ENCODE results near the gene GPATCH2. TPM values are rescaled to one million over a fixed set of nuclear protein-coding genes. Genes with fewer than 3 reads are reported as not detected.
"Not testable (repeated sequence)": the region's sequence is repeated elsewhere in the genome, so short reads cannot be mapped to it uniquely, and the experiment has no call there.

The GPATCH2 gene
- total RNA-seq, 2 experiments from 2014 or later, result 7.5 to 8.5 TPM

GRCh38 chr1:217614200-217614712 lies 16.6 kb downstream of the GPATCH2 start:
- Mint-ChIP-seq H3K36me3 (peaks cover 30% of the 10 kb centered on the region), H3K9me3 (no peaks in the 10 kb centered on the region), H3K27me3 (no peaks in the 10 kb centered on the region), H3K27ac (no peak overlapping the region), H3K4me3 (no peak overlapping the region), H3K4me1 (peaks cover 8% of the 10 kb centered on the region)
- DNase-seq, result no peak

GRCh38 chr1:217605390-217605789 lies 25.5 kb downstream of the GPATCH2 start:
- Mint-ChIP-seq H3K4me1 (no peaks in the 10 kb centered on the region), H3K4me3 (no peak overlapping the region), H3K9me3 (no peaks in the 10 kb centered on the region), H3K27me3 (no peaks in the 10 kb centered on the region), H3K36me3 (peaks cover 24% of the 10 kb centered on the region), H3K27ac (no peak overlapping the region)
- no peak for DNase-seq

- Mint-ChIP-seq H3K9me3 (no peaks in the 10 kb centered on the region), H3K27me3 (no peaks in the 10 kb centered on the region), H3K4me1 (no peaks in the 10 kb centered on the region), H3K36me3 (peaks cover 19% of the 10 kb centered on the region), H3K27ac (no peak overlapping the region), H3K4me3 (no peak overlapping the region)
- DNase-seq, result no peak
Observed at GRCh38 chr1:217602380-217602779, 28.5 kb downstream of the GPATCH2 start.

GRCh38 chr1:217599154-217599553 lies 31.7 kb downstream of the GPATCH2 start:
- Mint-ChIP-seq H3K4me1 (no peaks in the 10 kb centered on the region), H3K9me3 (no peaks in the 10 kb centered on the region), H3K4me3 (no peak overlapping the region), H3K27ac (no peak overlapping the region), H3K36me3 (peaks cover 16% of the 10 kb centered on the region), H3K27me3 (no peaks in the 10 kb centered on the region)
- no peak for DNase-seq

GRCh38 chr1:217590598-217590997 lies 40.3 kb downstream of the GPATCH2 start:
- H3K4me3 Mint-ChIP-seq, result no peak overlapping the region
- H3K9me3 Mint-ChIP-seq, result no peaks in the 10 kb centered on the region
- H3K4me1 Mint-ChIP-seq, result no peaks in the 10 kb centered on the region
- H3K27me3 Mint-ChIP-seq, result no peaks in the 10 kb centered on the region
- no peak for DNase-seq
- H3K27ac Mint-ChIP-seq, result no peak overlapping the region
- peaks cover 9% of the 10 kb centered on the region for H3K36me3 Mint-ChIP-seq

GRCh38 chr1:217586586-217586985 lies 44.3 kb downstream of the GPATCH2 start:
- Mint-ChIP-seq H3K27me3 (no peaks in the 10 kb centered on the region), H3K4me1 (no peaks in the 10 kb centered on the region), H3K27ac (no peak overlapping the region), H3K36me3 (peaks cover 11% of the 10 kb centered on the region), H3K9me3 (no peaks in the 10 kb centered on the region), H3K4me3 (no peak overlapping the region)
- no peak for DNase-seq

GRCh38 chr1:217585577-217585976 lies 45.3 kb downstream of the GPATCH2 start:
- no peaks in the 10 kb centered on the region for H3K27me3 Mint-ChIP-seq
- no peaks in the 10 kb centered on the region for H3K9me3 Mint-ChIP-seq
- no peak for DNase-seq
- no peak overlapping the region for H3K4me3 Mint-ChIP-seq
- no peaks in the 10 kb centered on the region for H3K4me1 Mint-ChIP-seq
- peaks cover 15% of the 10 kb centered on the region for H3K36me3 Mint-ChIP-seq
- no peak overlapping the region for H3K27ac Mint-ChIP-seq

GRCh38 chr1:217584286-217584811 lies 46.5 kb downstream of the GPATCH2 start:
- not testable (repeated sequence) for H3K4me1 Mint-ChIP-seq, DNase-seq, H3K27me3 Mint-ChIP-seq, H3K27ac Mint-ChIP-seq, H3K9me3 Mint-ChIP-seq, H3K4me3 Mint-ChIP-seq, H3K36me3 Mint-ChIP-seq

GRCh38 chr1:217577336-217577735 lies 53.6 kb downstream of the GPATCH2 start:
- no peak for DNase-seq
- Mint-ChIP-seq H3K4me3 (no peak overlapping the region), H3K4me1 (no peaks in the 10 kb centered on the region), H3K27me3 (no peaks in the 10 kb centered on the region), H3K36me3 (peaks cover 4% of the 10 kb centered on the region), H3K9me3 (no peaks in the 10 kb centered on the region), H3K27ac (no peak overlapping the region)

GRCh38 chr1:217574265-217574949 lies 56.5 kb downstream of the GPATCH2 start:
- Mint-ChIP-seq H3K4me3 (no peak overlapping the region), H3K27ac (no peak overlapping the region), H3K27me3 (no peaks in the 10 kb centered on the region), H3K36me3 (peaks cover 12% of the 10 kb centered on the region), H3K9me3 (no peaks in the 10 kb centered on the region), H3K4me1 (no peaks in the 10 kb centered on the region)
- DNase-seq, result no peak

GRCh38 chr1:217569021-217569420 lies 61.9 kb downstream of the GPATCH2 start:
- Mint-ChIP-seq H3K36me3 (peaks cover 20% of the 10 kb centered on the region), H3K4me1 (no peaks in the 10 kb centered on the region), H3K4me3 (no peak overlapping the region), H3K27ac (no peak overlapping the region), H3K9me3 (no peaks in the 10 kb centered on the region), H3K27me3 (no peaks in the 10 kb centered on the region)
- no peak for DNase-seq

GRCh38 chr1:217568200-217568599 lies 62.7 kb downstream of the GPATCH2 start:
- no peak for DNase-seq
- no peaks in the 10 kb centered on the region for H3K9me3 Mint-ChIP-seq
- no peaks in the 10 kb centered on the region for H3K27me3 Mint-ChIP-seq

GRCh38 chr1:217564833-217565232 lies 66.1 kb downstream of the GPATCH2 start:
- no peaks in the 10 kb centered on the region for H3K4me1 Mint-ChIP-seq
- no peak overlapping the region for H3K4me3 Mint-ChIP-seq
- no peaks in the 10 kb centered on the region for H3K9me3 Mint-ChIP-seq
- H3K27ac Mint-ChIP-seq, result no peak overlapping the region
- H3K27me3 Mint-ChIP-seq, result no peaks in the 10 kb centered on the region
- peaks cover 15% of the 10 kb centered on the region for H3K36me3 Mint-ChIP-seq
- no peak for DNase-seq

More at GRCh38 chr1:217568200-217568599, 62.7 kb downstream of the GPATCH2 start:
- Mint-ChIP-seq H3K36me3 (peaks cover 23% of the 10 kb centered on the region), H3K4me3 (no peak overlapping the region), H3K27ac (no peak overlapping the region), H3K4me1 (no peaks in the 10 kb centered on the region)

GRCh38 chr1:217564207-217564606 lies 66.7 kb downstream of the GPATCH2 start:
- DNase-seq, result no peak
- H3K9me3 Mint-ChIP-seq, result no peaks in the 10 kb centered on the region
- no peaks in the 10 kb centered on the region for H3K27me3 Mint-ChIP-seq
- no peak overlapping the region for H3K27ac Mint-ChIP-seq
- no peak overlapping the region for H3K4me3 Mint-ChIP-seq
- H3K36me3 Mint-ChIP-seq, result peaks cover 13% of the 10 kb centered on the region
- H3K4me1 Mint-ChIP-seq, result no peaks in the 10 kb centered on the region

- Mint-ChIP-seq H3K9me3 (no peaks in the 10 kb centered on the region), H3K36me3 (peaks cover 15% of the 10 kb centered on the region), H3K4me1 (no peaks in the 10 kb centered on the region), H3K27ac (no peak overlapping the region), H3K4me3 (no peak overlapping the region), H3K27me3 (no peaks in the 10 kb centered on the region)
- DNase-seq, result no peak
Observed at GRCh38 chr1:217563179-217563578, 67.7 kb downstream of the GPATCH2 start.
